Measurements from ENCODE around the gene LSAMP. TPM values are rescaled to one million over a fixed set of nuclear protein-coding genes. Genes with fewer than 3 reads are reported as not detected.

Gene LSAMP
- total RNA-seq, 1 donor from 2014 or later: 30.1 TPM

GRCh38 chr3:116432795-116433194 is 12.5 kb downstream of the LSAMP start:
- TF ChIP-seq CTCF (IDR thresholded peaks at IDR 0.05; ENCODE audit: unreplicated experiment): no peak
- H3K4me3 Mint-ChIP-seq: no peak overlapping the region
- H3K27ac Mint-ChIP-seq: no peak overlapping the region
- peaks cover 10% of the 10 kb centered on the region for H3K27me3 Mint-ChIP-seq (ENCODE audit: low read depth)
- no peaks in the 10 kb centered on the region for H3K36me3 Mint-ChIP-seq
- H3K4me1 Mint-ChIP-seq: peaks cover 11% of the 10 kb centered on the region
- DNase-seq (ENCODE audit: low spot score in 2 of 2, unreplicated experiment in 2 of 2): no peak
- H3K9me3 Mint-ChIP-seq: no peaks in the 10 kb centered on the region

DNA sequence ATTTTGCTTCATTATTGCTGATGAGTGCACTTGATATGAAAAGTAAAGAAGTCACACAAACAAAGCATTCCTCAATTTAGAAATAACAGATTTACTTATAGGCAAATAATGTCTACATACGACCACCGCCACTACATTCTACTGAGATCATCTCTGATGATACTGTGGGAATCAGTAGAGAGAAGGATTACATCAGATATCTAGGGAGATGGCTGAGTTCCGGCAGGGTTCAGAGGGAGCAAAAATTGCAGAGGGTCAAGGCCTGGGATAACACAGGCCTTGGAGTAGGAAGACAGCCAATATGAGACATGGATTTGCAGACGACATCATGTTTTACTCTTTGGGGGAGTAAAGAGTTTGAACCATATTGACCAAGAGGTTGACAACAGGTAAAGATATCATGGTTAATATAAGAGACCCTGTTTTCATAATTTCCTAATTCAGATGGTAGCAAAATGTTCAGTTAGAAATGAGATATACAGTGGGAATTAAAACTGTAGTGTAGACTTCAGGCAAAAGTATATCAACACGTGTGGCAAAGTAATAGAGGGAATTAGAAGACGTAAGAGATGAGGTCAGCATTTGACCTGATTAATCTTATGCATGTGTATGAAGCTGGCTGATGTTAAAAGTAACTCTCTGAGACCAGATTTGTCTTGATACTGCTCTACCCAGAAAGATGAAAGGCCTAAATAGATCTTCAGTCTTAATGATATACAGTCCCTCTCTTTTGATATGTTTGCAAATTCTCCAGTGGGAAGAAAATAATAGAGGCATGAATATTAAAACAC is 15.6 kb downstream of the LSAMP start:
- no peak for TF ChIP-seq CTCF (IDR thresholded peaks at IDR 0.05; ENCODE audit: unreplicated experiment)
- Mint-ChIP-seq H3K4me1 (peaks cover 11% of the 10 kb centered on the region), H3K27ac (peak overlapping the region; percentile 13), H3K4me3 (no peak overlapping the region), H3K36me3 (no peaks in the 10 kb centered on the region), H3K27me3 (ENCODE audit: low read depth) (no peaks in the 10 kb centered on the region), H3K9me3 (no peaks in the 10 kb centered on the region)
- DNase-seq (ENCODE audit: low spot score in 2 of 2, unreplicated experiment in 2 of 2): no peak

GRCh38 chr3:116426036-116426435 is 19.3 kb downstream of the LSAMP start:
- Mint-ChIP-seq H3K36me3 (no peaks in the 10 kb centered on the region), H3K9me3 (peaks cover 5% of the 10 kb centered on the region), H3K4me3 (no peak overlapping the region), H3K4me1 (peaks cover 26% of the 10 kb centered on the region), H3K27ac (no peak overlapping the region), H3K27me3 (ENCODE audit: low read depth) (no peaks in the 10 kb centered on the region)
- TF ChIP-seq CTCF (IDR thresholded peaks at IDR 0.05; ENCODE audit: unreplicated experiment): no peak
- no peak for DNase-seq (ENCODE audit: low spot score in 2 of 2, unreplicated experiment in 2 of 2)

DNA sequence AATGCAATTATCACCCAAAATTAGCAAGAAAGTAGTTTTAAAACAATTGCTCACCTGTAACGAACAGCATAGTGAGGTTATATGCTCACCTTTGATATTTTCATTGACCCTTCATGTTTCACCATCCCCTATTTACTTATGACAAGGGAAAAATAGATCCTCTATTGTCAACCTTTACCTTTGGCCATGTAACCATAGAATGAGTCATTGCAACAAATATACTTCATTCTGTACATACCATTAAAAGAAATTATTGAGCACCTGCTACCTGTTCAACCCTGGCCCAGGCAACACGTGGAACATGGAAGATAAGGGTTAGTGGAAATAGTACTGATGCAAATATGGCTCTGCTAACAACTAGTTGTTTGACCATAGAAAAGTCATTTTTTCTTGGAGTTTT is 20.2 kb downstream of the LSAMP start:
- Mint-ChIP-seq H3K4me3 (no peak overlapping the region), H3K27ac (no peak overlapping the region), H3K27me3 (ENCODE audit: low read depth) (no peaks in the 10 kb centered on the region), H3K4me1 (peaks cover 26% of the 10 kb centered on the region), H3K36me3 (no peaks in the 10 kb centered on the region), H3K9me3 (peaks cover 5% of the 10 kb centered on the region)
- no peak for TF ChIP-seq CTCF (IDR thresholded peaks at IDR 0.05; ENCODE audit: unreplicated experiment)
- DNase-seq (ENCODE audit: low spot score in 2 of 2, unreplicated experiment in 2 of 2): no peak

- Mint-ChIP-seq H3K36me3 (no peaks in the 10 kb centered on the region), H3K27ac (no peak overlapping the region), H3K4me3 (no peak overlapping the region), H3K27me3 (ENCODE audit: low read depth) (no peaks in the 10 kb centered on the region), H3K4me1 (peaks cover 16% of the 10 kb centered on the region), H3K9me3 (peaks cover 6% of the 10 kb centered on the region)
- no peak for TF ChIP-seq CTCF (IDR thresholded peaks at IDR 0.05; ENCODE audit: unreplicated experiment)
- DNase-seq (ENCODE audit: low spot score in 2 of 2, unreplicated experiment in 2 of 2): no peak
Measured at GRCh38 chr3:116423945-116424344, 21.3 kb downstream of the LSAMP start.
